Loucy (cell line): ENCODE results near the gene EEF1AKMT2.

Experiments
- CTCF ChIP-seq: fragments of 200-600 bp; sonication (generic); conservative IDR thresholded peaks from 2 replicates; pipeline ENCODE4 v1.5.1; 2014; ENCODE audit warnings: mild to moderate bottlenecking, antibody characterized with exemption, low read length
- EZH2phosphoT487 ChIP-seq: fragments of 200-600 bp; IDR thresholded peaks from 2 replicates; pipeline ENCODE4 v1.6.1; 2018; ENCODE audit warnings: antibody characterized with exemption, mild to moderate bottlenecking, moderate library complexity, borderline replicate concordance

- TF ChIP-seq EZH2phosphoT487 (no peak), CTCF (no peak)
These were observed 43.5 kb downstream of the EEF1AKMT2 start for GRCh38 chr10:124748166-124748565.
